Measurements from ENCODE around the gene CFAP410. TPM values are rescaled to one million over a fixed set of nuclear protein-coding genes. Genes with fewer than 3 reads are reported as not detected.

Gene CFAP410
- total RNA-seq, 1 donor: 9.5 TPM

- TF ChIP-seq CTCF (IDR thresholded peaks at IDR 0.05; ENCODE audit: insufficient read depth, low read depth, low read length): no peak
- no peak overlapping the region for H3K4me3 ChIP-seq (ENCODE audit: low read depth, low read length)
- DNase-seq (ENCODE audit: low read depth): no peak
Observed at GRCh38 chr21:44379991-44380865, 41.0 kb upstream of the CFAP410 start.

- DNase-seq (ENCODE audit: low read depth): no peak
- H3K4me3 ChIP-seq (ENCODE audit: low read depth, low read length): no peak overlapping the region
- TF ChIP-seq CTCF (IDR thresholded peaks at IDR 0.05; ENCODE audit: insufficient read depth, low read depth, low read length): no peak
Observed at GRCh38 chr21:44379515-44379848, 40.3 kb upstream of the CFAP410 start.

GRCh38 chr21:44378646-44379514 lies 39.7 kb upstream of the CFAP410 start:
- H3K4me3 ChIP-seq (ENCODE audit: low read depth, low read length): no peak overlapping the region
- DNase-seq (ENCODE audit: low read depth): no peak

GRCh38 chr21:44377922-44378645 lies 38.9 kb upstream of the CFAP410 start:
- DNase-seq (ENCODE audit: low read depth): no peak
- TF ChIP-seq CTCF (IDR thresholded peaks at IDR 0.05; ENCODE audit: insufficient read depth, low read depth, low read length): no peak
- H3K4me3 ChIP-seq (ENCODE audit: low read depth, low read length): no peak overlapping the region

More at GRCh38 chr21:44378646-44379514, 39.7 kb upstream of the CFAP410 start:
- no peak for TF ChIP-seq CTCF (IDR thresholded peaks at IDR 0.05; ENCODE audit: insufficient read depth, low read depth, low read length)

GRCh38 chr21:44377201-44377921 lies 38.2 kb upstream of the CFAP410 start:
- no peak overlapping the region for H3K4me3 ChIP-seq (ENCODE audit: low read depth, low read length)
- TF ChIP-seq CTCF (IDR thresholded peaks at IDR 0.05; ENCODE audit: insufficient read depth, low read depth, low read length): no peak
- DNase-seq (ENCODE audit: low read depth): no peak

GRCh38 chr21:44376606-44377005 lies 37.4 kb upstream of the CFAP410 start:
- no peak for DNase-seq (ENCODE audit: low read depth)
- TF ChIP-seq CTCF (IDR thresholded peaks at IDR 0.05; ENCODE audit: insufficient read depth, low read depth, low read length): no peak
- no peak overlapping the region for H3K4me3 ChIP-seq (ENCODE audit: low read depth, low read length)

Measured in fibroblast of villous mesenchyme (primary cell).